ENCODE results near the gene MAMDC2.

Gene MAMDC2

GRCh38 chr9:70065572-70065971 is 21.9 kb downstream of the MAMDC2 start:
- no peak for DNase-seq

- DNase-seq = no peak
These were observed 22.8 kb downstream of the MAMDC2 start for GRCh38 chr9:70066418-70066817.

- DNase-seq = no peak
These were observed 23.2 kb downstream of the MAMDC2 start for GRCh38 chr9:70066874-70067273.

- no peak for DNase-seq
These were observed 26.1 kb downstream of the MAMDC2 start for GRCh38 chr9:70069704-70070103.

- DNase-seq = no peak
These were observed 29.5 kb downstream of the MAMDC2 start for GRCh38 chr9:70073193-70073592.

GRCh38 chr9:70073756-70074155 is 30.1 kb downstream of the MAMDC2 start:
- no peak for DNase-seq

GRCh38 chr9:70076678-70077077 is 33.0 kb downstream of the MAMDC2 start:
- no peak for DNase-seq

- DNase-seq = no peak
These were observed 35.9 kb downstream of the MAMDC2 start for GRCh38 chr9:70079417-70080037.

GRCh38 chr9:70080481-70081119 is 37.0 kb downstream of the MAMDC2 start:
- peak; percentile 68 for DNase-seq

- no peak for DNase-seq
These were observed 37.5 kb downstream of the MAMDC2 start for GRCh38 chr9:70081120-70081495.

- DNase-seq = no peak
These were observed 39.8 kb downstream of the MAMDC2 start for GRCh38 chr9:70083429-70083828.

GRCh38 chr9:70085241-70085640 is 41.6 kb downstream of the MAMDC2 start:
- DNase-seq = no peak

- no peak for DNase-seq
These were observed 47.5 kb downstream of the MAMDC2 start for GRCh38 chr9:70091103-70091502.

- no peak for DNase-seq
These were observed 47.9 kb downstream of the MAMDC2 start for GRCh38 chr9:70091572-70091971.

GRCh38 chr9:70092190-70092589 is 48.5 kb downstream of the MAMDC2 start:
- DNase-seq = no peak

- no peak for DNase-seq
These were observed 49.4 kb downstream of the MAMDC2 start for GRCh38 chr9:70093095-70093494.

GRCh38 chr9:70093944-70094343 is 50.3 kb downstream of the MAMDC2 start:
- no peak for DNase-seq

- no peak for DNase-seq
These were observed 51.1 kb downstream of the MAMDC2 start for GRCh38 chr9:70094747-70095146.

GRCh38 chr9:70097187-70097586 is 53.5 kb downstream of the MAMDC2 start:
- no peak for DNase-seq

GRCh38 chr9:70100362-70100761 is 56.7 kb downstream of the MAMDC2 start:
- no peak for DNase-seq

GRCh38 chr9:70101265-70101664 is 57.6 kb downstream of the MAMDC2 start:
- no peak for DNase-seq

GRCh38 chr9:70105147-70105546 is 61.5 kb downstream of the MAMDC2 start:
- no peak for DNase-seq

GRCh38 chr9:70106571-70106970 is 62.9 kb downstream of the MAMDC2 start:
- DNase-seq = no peak

- no peak for DNase-seq
These were observed 63.9 kb downstream of the MAMDC2 start for GRCh38 chr9:70107558-70107957.

GRCh38 chr9:70108181-70108580 is 64.5 kb downstream of the MAMDC2 start:
- no peak for DNase-seq
